Tongue (tissue), 2 donors: Measurements from ENCODE around the gene NIN. TPM values are rescaled to one million over a fixed set of nuclear protein-coding genes. Genes with fewer than 3 reads are reported as not detected.

ENCODE experiments used
- DNase-seq: peaks from one replicate; pipeline ENCODE4 v3.0.0-alpha.2; 2015
- total RNA-seq: library from RNA; depleted of rRNA; stranded (reverse); fragments of >200 nt; gene quantifications from one replicate; pipeline ENCODE4 v1.2.3, GENCODE V29; 2014

NIN gene
- total RNA-seq, 1 donor from 2014 or later = 51.8 TPM

DNA sequence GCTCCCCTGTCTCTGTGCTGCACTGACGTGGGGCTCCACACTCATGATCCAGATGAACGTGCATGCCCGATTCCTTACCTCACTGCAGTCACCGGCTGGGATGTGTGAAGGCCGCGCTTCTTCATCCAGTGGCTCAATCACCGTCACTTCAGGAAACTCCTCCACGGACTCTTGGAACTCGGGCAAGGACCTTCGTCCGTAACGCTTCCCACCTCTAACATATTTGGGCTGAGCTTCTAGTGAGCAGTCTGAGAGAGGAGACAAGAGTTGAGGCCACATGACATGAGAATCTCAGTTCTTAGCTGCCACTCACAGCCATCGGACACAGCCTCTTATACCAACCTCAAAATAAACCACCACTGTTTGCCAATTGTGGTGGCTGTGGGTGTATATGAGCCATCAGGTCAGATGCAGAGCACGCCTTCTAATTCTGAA is 38.3 kb downstream of the NIN start:
- peak; percentile 34 for DNase-seq

DNA sequence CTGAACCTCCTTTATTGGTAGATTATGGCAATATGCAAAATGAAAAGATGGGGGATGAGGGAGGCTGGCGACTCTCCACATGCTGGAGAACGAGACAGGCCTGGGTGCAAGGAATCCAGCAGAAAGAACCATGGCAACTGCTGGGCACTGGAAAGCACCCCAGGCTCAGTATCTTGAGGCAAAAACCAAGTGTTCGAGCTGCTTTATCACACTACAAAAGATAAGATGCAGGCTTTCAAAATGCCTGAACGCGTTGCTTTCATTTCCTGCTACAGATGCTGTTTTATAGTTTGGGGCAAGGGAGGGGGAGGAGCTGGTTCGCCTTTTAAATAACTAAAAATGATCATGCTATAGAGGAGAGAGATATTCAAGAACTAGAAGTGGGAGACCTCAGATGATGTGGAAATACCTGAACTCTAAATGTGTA is 38.9 kb downstream of the NIN start:
- DNase-seq = no peak

DNA sequence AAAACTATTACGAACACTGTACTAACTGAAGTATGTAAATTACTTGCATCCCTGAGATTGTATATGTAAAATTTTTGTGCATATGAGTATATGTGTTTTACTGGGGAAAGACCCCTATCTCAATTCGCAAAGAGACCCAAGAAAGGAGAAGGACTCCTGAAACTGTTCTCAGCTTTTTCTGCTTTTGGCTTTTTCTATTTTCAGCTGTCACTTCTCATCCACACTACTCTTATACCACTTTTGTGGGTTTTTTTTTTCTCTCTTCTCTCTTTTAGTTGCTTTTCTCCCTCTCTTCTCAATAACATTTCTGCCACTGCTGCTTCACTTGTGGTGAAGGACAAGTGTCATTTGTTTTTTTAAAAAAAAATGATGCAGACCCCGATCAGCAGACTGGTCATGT is 39.8 kb downstream of the NIN start:
- no peak for DNase-seq

DNA sequence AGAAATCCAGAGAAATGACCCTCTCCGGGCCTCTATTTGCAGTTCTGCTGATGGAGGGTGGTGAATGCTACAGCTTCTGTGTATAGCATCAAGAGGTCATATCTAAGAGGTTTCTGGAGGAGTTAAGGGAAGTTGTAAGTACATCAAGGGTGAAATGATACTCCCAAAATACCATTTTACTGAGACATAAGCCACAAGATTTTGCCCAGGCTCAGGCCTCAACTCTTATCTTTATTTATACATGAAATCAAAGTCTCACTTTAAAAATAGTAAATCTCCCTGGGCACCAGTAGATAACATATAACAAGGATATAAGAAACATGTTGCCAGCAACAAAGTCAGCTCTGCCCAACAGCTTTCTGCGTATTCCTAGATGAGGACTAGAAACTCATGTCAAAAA is 40.4 kb downstream of the NIN start:
- no peak for DNase-seq

DNA sequence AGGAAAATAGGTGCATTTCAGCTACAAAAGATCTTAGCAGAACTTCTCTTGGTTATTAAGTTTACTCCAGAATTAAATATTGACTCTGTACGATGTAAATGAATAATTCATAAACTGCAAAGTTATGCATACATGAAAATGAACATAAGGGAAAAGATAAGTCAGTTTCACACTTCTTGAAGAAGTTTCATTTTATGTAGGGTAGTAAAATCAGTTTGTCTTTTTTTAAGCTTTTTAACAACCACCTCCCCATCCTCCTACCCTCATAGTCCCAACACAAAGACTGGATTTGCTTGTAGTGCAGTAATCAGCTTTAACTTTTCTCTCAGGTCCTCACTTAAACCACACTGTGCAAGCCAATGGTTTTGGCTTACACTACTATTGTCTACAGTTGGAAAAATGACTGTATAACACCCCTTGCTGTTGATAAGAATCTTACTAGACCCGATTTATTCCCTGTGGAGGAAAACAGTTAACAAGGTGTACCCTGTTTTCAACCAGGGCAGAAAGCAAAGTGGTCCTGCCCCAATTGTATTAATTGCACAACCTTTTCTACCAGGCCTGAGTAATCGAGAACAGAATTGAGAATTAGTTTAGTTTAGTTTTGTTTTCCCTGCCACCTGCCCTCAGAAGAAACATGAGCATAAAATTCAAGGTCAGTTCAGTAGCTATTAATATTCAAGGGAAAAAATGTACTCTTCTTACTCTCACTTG is 44.1 kb downstream of the NIN start:
- no peak for DNase-seq

DNA sequence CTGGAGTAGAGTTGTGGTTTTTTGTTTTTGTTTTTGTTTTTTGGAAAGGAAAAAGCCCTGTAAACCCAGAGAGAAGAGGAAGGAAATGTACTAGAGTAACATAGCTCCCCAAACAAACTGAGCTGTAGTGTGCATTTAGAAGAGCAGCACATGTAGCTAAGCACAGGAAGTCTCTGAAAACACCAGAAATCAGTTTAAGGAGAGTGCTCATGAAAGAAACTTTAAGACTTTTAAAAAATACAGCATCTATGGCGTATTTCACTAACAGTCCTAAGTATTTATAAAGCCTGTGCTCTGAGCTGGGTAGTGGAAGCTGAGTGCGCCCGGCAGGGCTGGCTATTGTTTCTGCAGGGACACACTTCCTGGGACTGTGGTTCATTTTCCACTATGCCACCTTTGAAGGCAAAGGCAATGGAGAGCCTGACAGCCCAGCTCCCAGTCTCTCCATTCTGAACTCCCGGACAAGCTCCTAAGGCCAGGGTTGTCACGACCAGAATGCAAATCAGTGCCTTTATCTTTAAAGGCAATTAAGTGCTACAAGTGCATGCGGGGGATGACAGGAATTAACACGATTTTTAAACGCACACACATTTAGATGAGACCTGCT is 45.4 kb downstream of the NIN start:
- DNase-seq = no peak

DNA sequence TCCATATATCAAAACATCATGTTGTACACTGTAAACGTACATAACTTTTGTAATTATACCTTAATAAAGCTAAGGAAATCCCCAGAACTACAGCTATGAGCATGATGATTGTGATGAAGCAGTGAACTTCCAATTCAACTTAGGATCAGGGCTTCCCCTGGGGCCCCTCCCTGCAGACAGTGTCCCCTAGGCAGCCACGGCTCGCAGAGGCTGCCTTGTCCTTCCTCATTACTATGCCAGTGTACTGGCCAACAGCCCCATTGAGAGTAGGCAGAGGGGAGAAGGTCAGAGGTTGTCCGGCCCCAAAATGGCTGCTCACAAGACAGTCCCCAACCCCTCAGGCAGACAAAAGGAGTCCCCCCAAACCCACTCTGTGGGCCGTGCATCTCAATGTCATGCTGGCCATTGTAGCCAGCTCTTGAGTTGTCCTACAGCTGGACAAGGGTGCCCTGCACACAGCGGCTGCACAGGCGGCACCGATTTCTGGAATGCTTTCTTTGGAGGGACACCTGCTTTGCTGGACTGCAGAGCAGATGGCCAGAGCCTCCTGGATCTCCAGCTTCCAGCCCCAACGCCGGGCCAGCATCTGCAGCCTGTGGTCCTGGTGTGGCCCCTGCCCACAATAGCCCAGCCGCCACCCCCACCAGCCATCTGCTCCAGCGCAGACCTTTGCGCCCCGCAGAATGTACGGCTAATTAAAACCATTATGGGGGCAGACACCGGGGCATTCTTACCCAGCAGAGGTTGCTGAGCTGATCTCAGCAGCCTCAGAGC is 46.1 kb downstream of the NIN start:
- DNase-seq = no peak

DNA sequence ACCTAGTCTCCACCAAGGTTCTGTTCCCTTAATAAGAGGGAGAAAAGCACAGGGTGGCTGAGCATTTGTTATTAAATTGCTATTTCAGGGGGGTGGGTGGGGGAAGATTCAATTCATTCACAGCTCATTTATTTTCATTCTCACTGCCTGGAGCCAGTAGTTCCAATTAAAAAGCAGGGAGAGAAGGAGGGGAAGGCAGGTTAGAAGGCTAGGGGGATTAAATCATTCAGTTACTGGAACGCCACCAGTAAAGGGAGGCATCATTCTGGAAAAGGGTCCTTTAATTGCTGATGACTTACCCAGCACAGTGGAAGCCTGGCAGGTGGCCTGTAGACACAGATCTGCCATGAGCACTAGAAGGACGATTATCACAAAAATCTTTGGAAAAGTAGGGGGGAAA is 47.4 kb downstream of the NIN start:
- no peak for DNase-seq

DNA sequence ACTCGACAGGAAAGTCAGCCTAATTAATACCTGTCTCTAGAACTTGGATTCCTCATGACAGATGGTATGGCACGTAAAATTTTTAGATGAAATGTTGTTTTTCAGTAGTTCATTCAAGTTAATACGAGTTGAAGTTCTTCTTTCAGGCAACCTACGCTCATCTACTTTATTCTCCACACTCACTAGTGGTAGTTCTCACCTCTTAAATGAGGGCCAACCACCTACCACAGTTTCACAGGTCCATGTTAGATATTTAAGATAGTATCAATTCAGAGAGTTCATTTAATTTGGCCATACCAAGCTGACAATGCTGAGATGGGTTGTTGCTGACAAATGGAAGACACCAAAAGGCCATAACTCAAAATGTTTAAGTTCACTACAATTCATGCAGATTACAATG is 50.6 kb downstream of the NIN start:
- no peak for DNase-seq

DNA sequence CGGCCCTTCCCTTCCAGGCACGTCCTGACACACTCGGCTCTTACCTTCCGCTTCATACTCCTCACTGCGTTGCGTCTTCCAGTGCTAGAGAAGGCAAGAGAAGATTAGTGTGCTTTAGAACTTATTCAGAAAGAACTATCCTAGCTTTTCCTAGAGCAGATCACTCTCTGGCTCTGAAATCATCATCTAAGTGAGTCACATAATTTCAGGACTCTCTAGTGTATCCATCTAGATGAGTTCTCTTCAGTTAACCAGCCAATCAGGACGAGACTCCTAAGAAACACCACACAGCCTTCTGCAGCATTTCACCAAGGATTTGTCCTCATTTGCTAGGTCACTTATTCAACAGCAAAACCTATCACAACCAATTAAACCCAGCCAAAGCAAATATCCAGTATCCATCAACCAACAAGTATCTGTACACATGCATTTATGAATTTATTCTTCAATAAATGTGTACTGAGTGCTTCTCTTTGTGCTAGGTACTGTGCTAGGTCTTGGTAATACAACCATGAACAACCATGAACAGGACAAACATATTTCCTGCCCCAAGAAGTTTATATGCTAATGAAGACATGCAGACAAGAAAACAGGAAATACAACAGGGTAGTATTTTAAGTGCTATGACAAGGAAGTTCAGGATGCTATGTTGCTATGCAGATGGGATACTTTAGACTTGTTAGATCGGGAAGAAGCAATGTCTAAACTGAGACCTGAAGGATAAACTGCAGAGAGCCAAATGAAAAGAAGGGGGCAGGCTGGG is 52.1 kb downstream of the NIN start:
- no peak for DNase-seq

DNA sequence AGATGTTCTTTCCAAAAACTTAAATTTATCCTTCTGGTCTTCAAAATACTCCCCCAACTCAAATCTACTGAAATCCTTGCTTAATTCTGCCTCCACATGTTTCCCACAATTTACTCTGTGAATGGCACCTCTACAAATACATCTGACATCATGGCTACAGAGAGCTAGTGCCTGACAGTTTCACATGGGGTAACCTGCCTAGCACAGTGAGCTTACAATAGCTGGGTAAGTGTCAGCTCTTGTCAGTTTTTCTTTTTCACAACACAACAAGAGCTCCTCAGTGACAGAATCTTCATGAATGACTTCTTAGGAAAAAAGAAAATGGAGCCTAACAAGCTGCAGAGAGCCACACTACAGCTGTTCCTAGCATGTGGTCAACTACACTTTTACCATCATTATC is 54.4 kb downstream of the NIN start:
- DNase-seq = no peak

DNA sequence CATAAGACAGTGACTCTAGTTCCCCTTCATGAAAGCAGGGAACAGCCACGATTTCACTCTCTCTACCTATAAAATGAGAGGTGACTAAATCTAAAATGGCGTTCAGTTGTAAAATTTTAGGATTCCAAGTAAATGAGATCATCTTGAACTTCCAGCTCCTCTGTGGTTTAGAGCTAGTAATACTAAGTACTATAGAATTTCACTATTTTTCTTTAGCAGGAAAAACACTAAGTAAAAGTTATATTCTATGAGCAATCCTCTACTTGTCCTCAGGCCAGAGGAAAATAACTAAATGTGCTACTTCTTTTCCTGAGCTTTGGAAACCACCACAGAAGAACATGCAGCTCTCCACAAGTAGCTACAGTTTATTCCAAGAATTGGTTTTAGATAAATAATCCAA is 55.6 kb downstream of the NIN start:
- DNase-seq = no peak

DNA sequence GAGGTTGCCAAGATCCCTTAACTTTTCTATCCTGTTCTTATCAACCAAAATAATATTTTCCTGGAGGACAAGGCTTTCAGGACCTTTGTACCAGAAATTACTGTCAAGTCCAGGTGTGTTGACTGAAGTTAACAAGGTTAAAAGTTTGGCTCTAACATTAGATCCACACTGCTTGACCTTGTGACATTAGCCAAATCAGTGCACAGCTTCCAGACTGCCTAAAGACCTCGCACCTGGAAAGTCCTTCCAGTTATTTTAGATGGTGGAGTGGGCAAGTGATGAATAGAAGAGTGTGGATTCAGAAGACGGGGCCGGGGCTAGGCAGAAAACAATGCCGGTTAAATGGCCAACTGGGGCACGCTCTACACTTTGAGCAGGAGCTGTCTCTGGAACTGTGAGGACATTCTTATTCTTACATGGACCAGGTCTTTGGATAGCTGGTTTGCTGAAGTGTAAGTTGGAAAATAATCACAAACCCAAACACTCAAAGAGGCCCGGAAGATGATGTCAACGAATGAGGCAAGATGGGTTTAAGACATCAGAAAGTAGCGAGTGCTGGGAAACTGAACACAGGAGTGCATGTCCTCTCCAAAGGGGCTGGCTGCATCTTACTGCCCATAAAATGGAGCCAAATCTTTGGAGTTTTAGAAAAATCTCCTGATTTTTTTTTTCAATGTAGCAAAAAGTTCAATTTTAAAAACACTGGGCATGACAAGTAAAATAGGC is 56.3 kb downstream of the NIN start:
- no peak for DNase-seq

DNA sequence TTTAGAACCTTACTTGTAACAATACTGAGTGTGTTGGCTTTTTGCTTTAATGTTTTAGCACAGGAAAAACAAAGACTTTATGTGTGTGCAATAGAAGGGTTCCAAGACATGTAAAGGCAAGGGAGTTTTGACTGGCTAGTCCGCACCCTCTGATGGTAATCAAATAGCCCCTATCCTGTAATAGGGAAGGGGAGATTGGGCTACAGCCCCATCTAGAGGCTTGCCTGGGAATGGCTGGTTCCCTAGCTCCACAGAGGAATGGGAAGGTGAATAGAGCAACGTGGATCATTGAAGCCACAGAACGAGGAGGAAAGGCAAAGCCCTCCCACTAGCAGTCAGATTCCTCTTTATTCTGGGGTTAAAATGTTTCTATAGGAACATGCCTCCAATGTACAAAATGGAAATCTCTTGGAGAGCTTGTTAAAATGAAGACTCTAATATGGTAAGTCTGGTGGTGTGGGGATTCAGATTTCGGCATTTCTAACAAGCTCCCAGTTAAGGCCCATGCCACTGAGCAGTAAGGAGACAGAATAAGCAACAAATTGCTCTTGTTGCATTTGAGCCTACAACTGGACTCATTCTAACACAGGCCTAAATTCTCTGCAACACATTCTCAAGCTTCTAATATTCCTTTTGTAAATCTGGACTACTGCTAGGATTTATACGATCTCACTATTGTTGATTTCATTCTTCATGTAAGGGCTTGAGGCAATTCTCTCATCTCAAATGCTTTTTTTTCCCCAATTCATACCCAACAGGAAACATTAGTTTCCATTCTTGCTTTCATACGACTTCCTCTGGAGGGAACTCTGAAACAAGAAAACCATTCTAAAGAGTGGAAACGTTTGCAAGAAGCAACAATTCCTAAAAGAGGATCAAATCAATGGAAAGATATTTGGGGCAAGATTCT is 57.1 kb downstream of the NIN start:
- peak; percentile 63 for DNase-seq

DNA sequence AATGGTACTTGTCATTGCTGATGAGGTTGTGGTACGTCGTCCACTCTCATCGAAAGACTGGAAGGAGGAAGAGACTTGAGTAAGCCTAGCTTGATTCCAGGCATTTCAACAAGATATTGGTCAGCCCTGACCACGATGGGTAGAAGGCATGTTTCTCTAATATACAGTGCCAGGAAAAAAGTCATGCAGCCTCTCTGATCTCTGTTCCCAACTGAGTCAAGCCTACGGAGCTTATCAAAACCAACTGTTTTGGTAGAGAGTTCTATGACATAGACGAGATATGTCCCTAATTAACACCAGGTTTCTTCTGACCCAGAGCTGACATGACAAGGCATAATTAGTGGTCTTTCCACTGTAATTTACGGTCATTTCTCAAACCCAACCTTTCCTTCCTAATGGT is 58.5 kb downstream of the NIN start:
- DNase-seq = no peak

DNA sequence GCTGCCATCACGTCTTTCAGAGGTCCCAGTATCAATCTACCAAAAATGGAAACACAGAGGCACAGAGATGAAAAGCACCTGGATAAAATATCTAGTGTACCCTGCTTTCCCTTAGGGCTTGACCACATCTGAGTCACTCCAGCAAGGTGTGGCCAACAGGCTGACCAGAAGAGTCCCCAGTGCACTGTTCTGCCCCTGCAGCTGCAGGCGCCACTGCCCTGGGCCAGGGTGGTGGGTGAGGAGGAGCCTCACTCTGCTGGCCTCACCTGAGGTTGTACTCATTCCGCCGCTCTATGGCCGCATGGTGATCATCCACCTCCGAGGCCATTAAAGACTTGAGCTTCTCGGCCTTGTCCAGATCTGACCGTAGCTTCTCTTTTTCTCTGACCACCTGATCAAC is 60.4 kb downstream of the NIN start:
- DNase-seq = no peak

DNA sequence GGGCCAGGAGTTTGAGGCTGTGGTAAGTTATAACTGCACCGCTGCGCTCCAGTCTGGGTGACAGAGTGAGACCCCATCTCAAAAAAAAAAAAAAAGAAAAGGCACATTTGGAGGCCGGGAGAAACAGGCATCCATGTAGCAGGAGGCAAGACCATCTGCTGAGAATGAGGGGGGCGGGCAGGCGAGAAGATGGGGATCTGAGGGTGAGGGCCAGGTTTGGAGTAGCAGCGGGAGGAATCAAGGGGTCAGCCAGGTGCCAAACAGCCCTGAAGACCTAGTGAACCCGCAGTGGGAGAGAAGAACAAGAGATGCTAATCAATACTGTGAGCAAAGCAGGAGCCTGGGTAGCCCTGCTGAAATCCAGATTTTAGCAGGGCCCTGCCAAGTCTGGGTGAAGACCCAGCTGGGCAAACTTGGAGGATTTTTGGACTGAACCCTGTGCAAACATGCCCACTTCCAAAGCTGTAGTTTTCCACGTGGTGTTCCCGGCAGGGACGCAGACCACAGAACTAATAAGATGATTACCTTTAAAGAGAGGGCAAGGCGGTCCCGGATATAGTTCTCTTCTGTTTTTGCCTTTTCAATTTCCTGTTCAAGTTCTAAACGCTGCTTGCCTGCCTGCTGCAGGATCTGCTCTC is 61.0 kb downstream of the NIN start:
- DNase-seq = no peak

DNA sequence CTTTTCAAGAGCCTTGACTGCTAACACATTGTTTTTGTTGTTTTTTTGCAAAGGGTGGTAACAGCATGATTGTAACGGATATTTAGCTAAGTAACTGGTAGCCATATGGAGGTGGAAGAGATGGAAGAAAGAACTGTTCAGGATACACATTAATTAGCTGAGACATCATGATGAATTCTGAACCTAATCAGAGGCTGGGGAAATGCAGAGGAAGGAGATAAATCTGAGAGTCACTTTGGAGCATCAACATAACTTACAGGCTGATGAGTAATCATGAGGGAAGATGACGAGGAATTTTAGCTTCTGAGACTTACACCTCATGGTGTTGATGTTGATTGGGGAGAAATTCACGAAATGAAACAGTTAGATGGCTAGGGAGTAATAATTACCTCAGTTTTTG is 62.3 kb downstream of the NIN start:
- no peak for DNase-seq

DNA sequence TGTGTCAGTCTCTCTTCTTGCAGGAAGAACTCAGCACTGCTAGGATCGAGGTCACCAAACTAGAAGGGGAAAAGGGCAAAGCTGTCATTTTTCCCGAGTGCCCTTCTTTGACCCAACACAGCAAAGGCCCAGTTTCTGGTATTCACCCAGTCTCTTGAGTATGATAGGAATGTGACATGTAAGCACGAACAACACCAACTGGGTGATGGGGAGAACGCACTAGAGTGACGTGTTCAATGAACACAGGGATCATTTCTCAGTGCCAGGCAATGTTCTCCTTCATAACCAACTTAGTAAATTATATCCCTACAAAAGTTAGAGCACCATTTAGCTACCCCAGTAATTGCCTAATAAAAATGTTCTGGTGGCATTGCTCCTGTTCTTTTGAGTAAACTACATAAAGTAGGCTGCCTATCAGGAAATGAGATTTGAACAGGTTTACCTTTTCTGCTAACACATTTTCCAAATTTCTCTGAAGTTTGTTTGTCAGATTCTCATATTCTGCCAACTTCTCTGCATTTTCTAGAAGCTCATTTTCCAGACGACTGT is 64.5 kb downstream of the NIN start:
- DNase-seq = no peak

DNA sequence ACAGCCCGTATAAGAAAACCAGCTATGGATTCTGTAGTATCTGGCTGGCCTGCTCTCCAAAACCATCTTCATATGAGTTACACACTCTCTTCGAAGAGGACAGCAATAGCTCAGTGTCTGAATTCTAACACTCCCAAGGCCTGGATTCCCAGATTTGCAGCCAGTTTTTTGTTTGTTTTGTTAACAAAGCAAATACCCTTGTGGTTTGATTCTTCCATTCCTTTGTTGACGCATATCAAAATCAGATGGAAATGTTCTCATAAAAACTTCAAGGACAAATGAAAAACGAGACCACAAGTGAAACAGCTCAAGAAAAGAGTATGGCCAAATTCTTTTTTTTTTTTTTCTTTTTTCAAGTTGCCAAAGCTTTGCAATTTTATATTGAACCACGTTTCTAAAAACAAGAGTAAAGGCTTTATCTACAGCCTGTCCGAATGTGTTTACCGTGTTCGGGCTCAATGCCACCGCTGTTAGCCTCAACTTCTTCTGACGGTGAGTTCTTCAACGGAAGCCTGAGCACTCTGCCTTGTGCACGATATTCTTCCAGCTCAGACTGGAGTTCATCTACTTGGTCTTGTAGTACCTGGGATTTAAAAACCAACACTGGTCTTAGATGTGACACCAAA is 67.5 kb downstream of the NIN start:
- DNase-seq = peak; percentile 61
